ENCODE data around the gene MUC3A. TPM values are rescaled to one million over a fixed set of nuclear protein-coding genes. Genes with fewer than 3 reads are reported as not detected.

MUC3A gene
- total and polyA plus RNA-seq, 10 of the 15 experiments (the other 5 are each of a cell fraction or from before 2014, with no cell fraction given), result 0.07 to 0.10 TPM; not detected in 8

DNA sequence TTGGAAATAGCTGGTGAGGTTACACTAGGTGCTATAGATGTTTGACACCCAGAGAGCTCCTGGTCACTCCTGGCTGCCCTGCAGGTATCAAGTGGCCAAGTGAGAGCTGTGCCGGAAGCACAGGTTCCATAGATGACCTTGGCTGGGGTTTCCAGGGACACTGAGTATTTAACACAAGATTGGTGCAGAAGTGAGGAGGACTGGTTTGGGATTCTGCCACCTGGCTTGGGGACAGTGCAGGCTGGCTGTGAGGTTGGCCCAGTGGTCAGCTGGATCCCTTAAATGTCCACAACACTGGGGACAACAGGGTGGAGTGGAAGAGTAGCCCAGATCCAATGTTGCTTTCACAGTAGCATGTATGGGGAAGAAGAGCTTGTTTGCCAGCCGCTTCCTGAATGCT is 48.4 kb upstream of the MUC3A start:
- intact Hi-C loops (cut with micrococcal nuclease; ENCODE audit: unreplicated experiment) (no loop called here), in situ Hi-C loops (cut with MboI) (no loop called here)
- H4K20me1 ChIP-seq (ENCODE audit: control insufficient read depth, insufficient read depth), result no peaks in the 10 kb centered on the region
- H3K4me2 ChIP-seq (ENCODE audit: control insufficient read depth, insufficient read depth), result no peak overlapping the region
- RAD21 ChIA-PET (ENCODE audit: unreplicated experiment), result interaction anchor here (0.7 to 1.9 kb wide), 4 partner anchors 14 to 382 kb away, joined by 3 to 7 read pairs (median 4); no protein-coding TSS in a partner anchor
- peaks cover 7% of the 10 kb centered on the region for H3K4me1 ChIP-seq (ENCODE audit: control insufficient read depth, insufficient read depth, low read length)
- no peak for DNase-seq (ENCODE audit: low read depth, low spot score)
- BruUV-seq (replicated peaks), result no TSS peak
- H3K27me3 ChIP-seq (replicated peaks in 1 of 2; ENCODE audit: control insufficient read depth in 2 of 2, insufficient read depth in 2 of 2, low read length in 1 of 2), result peaks cover 6% of the 10 kb centered on the region in 2 experiments
- SMC1A ChIA-PET (ENCODE audit: uncharacterized antibody, unreplicated experiment), result interaction anchor here (0.7 to 1.0 kb wide), 3 partner anchors 46 to 251 kb away, joined by 3 to 6 read pairs (median 4); no protein-coding TSS in a partner anchor
- POLR2A ChIA-PET, result interaction anchor here (0.6 to 0.7 kb wide), 2 partner anchors 100 to 875 kb away, joined by 3 to 7 read pairs; no protein-coding TSS in a partner anchor
- FAIRE-seq, result no peak
- no peak for ATAC-seq
- WGBS (ENCODE audit: insufficient coverage, insufficient replicate concordance, low lambda C conversion rate, missing lambda C conversion rate), result 56% methylated on average over 2 of the region's 2 CpGs
- H2AFZ ChIP-seq (ENCODE audit: control insufficient read depth, low read depth, low read length), result no peak overlapping the region
- no peaks in the 10 kb centered on the region for H3K79me2 ChIP-seq (ENCODE audit: control insufficient read depth, insufficient read depth, low read length)
- TF ChIP-seq CBX3 (IDR thresholded peaks at IDR 0.05; ENCODE audit: borderline replicate concordance, low read depth) (no peak), ETV6 (conservative IDR thresholded peaks at IDR 0.05 in 1 of 2, IDR thresholded peaks at IDR 0.05 in 1 of 2; ENCODE audit: borderline replicate concordance in 1 of 2, low read depth in 1 of 2) (no peak), EZH2 (IDR thresholded peaks at IDR 0.05; ENCODE audit: borderline replicate concordance, control insufficient read depth, low read depth, low read length) (no peak), MEF2A (IDR thresholded peaks at IDR 0.05; ENCODE audit: insufficient read depth, low read depth, low read length) (no peak), LARP7 (IDR thresholded peaks at IDR 0.05) (no peak), BHLHE40 (IDR thresholded peaks at IDR 0.05; ENCODE audit: borderline replicate concordance in 1 of 2, low read depth in 2 of 2, low read length in 1 of 2) (no peak), TCF12 (IDR thresholded peaks at IDR 0.05; ENCODE audit: low read depth, low read length) (no peak), CHD1 (IDR thresholded peaks at IDR 0.05; ENCODE audit: low read depth, low read length) (no peak), SPI1 (IDR thresholded peaks at IDR 0.05; ENCODE audit: borderline replicate concordance, insufficient read depth, low read depth, low read length) (no peak)
- TF ChIP-seq, protein P1, sequence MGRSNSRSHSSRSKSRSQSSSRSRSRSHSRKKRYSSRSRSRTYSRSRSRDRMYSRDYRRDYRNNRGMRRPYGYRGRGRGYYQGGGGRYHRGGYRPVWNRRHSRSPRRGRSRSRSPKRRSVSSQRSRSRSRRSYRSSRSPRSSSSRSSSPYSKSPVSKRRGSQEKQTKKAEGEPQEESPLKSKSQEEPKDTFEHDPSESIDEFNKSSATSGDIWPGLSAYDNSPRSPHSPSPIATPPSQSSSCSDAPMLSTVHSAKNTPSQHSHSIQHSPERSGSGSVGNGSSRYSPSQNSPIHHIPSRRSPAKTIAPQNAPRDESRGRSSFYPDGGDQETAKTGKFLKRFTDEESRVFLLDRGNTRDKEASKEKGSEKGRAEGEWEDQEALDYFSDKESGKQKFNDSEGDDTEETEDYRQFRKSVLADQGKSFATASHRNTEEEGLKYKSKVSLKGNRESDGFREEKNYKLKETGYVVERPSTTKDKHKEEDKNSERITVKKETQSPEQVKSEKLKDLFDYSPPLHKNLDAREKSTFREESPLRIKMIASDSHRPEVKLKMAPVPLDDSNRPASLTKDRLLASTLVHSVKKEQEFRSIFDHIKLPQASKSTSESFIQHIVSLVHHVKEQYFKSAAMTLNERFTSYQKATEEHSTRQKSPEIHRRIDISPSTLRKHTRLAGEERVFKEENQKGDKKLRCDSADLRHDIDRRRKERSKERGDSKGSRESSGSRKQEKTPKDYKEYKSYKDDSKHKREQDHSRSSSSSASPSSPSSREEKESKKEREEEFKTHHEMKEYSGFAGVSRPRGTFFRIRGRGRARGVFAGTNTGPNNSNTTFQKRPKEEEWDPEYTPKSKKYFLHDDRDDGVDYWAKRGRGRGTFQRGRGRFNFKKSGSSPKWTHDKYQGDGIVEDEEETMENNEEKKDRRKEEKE (IDR thresholded peaks at IDR 0.05), result no peak
- TF ChIP-seq, protein P2, sequence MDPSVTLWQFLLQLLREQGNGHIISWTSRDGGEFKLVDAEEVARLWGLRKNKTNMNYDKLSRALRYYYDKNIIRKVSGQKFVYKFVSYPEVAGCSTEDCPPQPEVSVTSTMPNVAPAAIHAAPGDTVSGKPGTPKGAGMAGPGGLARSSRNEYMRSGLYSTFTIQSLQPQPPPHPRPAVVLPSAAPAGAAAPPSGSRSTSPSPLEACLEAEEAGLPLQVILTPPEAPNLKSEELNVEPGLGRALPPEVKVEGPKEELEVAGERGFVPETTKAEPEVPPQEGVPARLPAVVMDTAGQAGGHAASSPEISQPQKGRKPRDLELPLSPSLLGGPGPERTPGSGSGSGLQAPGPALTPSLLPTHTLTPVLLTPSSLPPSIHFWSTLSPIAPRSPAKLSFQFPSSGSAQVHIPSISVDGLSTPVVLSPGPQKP (IDR thresholded peaks at IDR 0.05; ENCODE audit: low read depth, low read length), result no peak
- TF ChIP-seq, protein P3, sequence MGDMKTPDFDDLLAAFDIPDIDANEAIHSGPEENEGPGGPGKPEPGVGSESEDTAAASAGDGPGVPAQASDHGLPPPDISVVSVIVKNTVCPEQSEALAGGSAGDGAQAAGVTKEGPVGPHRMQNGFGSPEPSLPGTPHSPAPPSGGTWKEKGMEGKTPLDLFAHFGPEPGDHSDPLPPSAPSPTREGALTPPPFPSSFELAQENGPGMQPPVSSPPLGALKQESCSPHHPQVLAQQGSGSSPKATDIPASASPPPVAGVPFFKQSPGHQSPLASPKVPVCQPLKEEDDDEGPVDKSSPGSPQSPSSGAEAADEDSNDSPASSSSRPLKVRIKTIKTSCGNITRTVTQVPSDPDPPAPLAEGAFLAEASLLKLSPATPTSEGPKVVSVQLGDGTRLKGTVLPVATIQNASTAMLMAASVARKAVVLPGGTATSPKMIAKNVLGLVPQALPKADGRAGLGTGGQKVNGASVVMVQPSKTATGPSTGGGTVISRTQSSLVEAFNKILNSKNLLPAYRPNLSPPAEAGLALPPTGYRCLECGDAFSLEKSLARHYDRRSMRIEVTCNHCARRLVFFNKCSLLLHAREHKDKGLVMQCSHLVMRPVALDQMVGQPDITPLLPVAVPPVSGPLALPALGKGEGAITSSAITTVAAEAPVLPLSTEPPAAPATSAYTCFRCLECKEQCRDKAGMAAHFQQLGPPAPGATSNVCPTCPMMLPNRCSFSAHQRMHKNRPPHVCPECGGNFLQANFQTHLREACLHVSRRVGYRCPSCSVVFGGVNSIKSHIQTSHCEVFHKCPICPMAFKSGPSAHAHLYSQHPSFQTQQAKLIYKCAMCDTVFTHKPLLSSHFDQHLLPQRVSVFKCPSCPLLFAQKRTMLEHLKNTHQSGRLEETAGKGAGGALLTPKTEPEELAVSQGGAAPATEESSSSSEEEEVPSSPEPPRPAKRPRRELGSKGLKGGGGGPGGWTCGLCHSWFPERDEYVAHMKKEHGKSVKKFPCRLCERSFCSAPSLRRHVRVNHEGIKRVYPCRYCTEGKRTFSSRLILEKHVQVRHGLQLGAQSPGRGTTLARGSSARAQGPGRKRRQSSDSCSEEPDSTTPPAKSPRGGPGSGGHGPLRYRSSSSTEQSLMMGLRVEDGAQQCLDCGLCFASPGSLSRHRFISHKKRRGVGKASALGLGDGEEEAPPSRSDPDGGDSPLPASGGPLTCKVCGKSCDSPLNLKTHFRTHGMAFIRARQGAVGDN (IDR thresholded peaks at IDR 0.05), result no peak
- no peak overlapping the region for H3K9ac ChIP-seq (ENCODE audit: control insufficient read depth, insufficient read depth, low read length)
- H3K36me3 ChIP-seq (ENCODE audit: control insufficient read depth in 2 of 2, insufficient read depth in 2 of 2, low read length in 1 of 2), result no peaks in the 10 kb centered on the region
- H3K4me3 ChIP-seq, result no peak overlapping the region
- CTCF ChIA-PET, result interaction anchor here (0.9 to 5.5 kb wide), 6 partner anchors 12 to 242 kb away, joined by 3 to 40 read pairs (median 4); partner anchors contain the start of genes SLC12A9 and UFSP1
- H3K27ac ChIP-seq (ENCODE audit: control insufficient read depth, insufficient read depth), result no peak overlapping the region
- H3K9me3 ChIP-seq (replicated peaks; ENCODE audit: control insufficient read depth, insufficient read depth, low read length), result no peaks in the 10 kb centered on the region
